Ishikawa (cell line): ENCODE results near the gene RUNX1.

Experiments
- CEBPB ChIP-seq: IDR thresholded peaks from 2 replicates; pipeline ENCODE4 v1.6.1; 2012
- CREB1 ChIP-seq: IDR thresholded peaks from 2 replicates; pipeline ENCODE4 v1.6.1; 2012; ENCODE audit warnings: low read depth
- EGR1 ChIP-seq: IDR thresholded peaks from 2 replicates; pipeline ENCODE4 v1.6.1; 2012
- EP300 ChIP-seq: IDR thresholded peaks from 2 replicates; pipeline ENCODE4 v1.6.1; 2012; ENCODE audit warnings: borderline replicate concordance
- FOXM1 ChIP-seq: IDR thresholded peaks from 2 replicates; pipeline ENCODE4 v1.6.1; 2012; ENCODE audit warnings: low read depth, borderline replicate concordance
- MAX ChIP-seq: IDR thresholded peaks from 2 replicates; pipeline ENCODE4 v1.6.1; 2012
- NFIC ChIP-seq: IDR thresholded peaks from 2 replicates; pipeline ENCODE4 v1.6.1; 2012
- RAD21 ChIP-seq: IDR thresholded peaks from 2 replicates; pipeline ENCODE4 v1.6.1; 2012; ENCODE audit warnings: low read depth
- REST ChIP-seq: IDR thresholded peaks from 2 replicates; pipeline ENCODE4 v1.6.1; 2012; ENCODE audit warnings: low read depth, mild to moderate bottlenecking
- TAF1 ChIP-seq: IDR thresholded peaks from 2 replicates; pipeline ENCODE4 v1.6.1; 2012; ENCODE audit warnings: low read depth, mild to moderate bottlenecking
- TCF12 ChIP-seq: IDR thresholded peaks from 2 replicates; pipeline ENCODE4 v1.6.1; 2012; ENCODE audit warnings: low read depth
- TEAD4 ChIP-seq: IDR thresholded peaks from 2 replicates; pipeline ENCODE4 v1.6.1; 2012
- USF1 ChIP-seq: IDR thresholded peaks from 2 replicates; pipeline ENCODE4 v1.6.1; 2012
- YY1 ChIP-seq: IDR thresholded peaks from 2 replicates; pipeline ENCODE4 v1.6.1; 2012; ENCODE audit warnings: low read depth
- ZBTB7A ChIP-seq: IDR thresholded peaks from 2 replicates; pipeline ENCODE4 v1.6.1; 2012; ENCODE audit warnings: low read depth

The RUNX1 gene

GRCh38 chr21:34858559-34858958, 190.5 kb downstream of the RUNX1 start:
- TF ChIP-seq ZBTB7A (no peak), FOXM1 (no peak), USF1 (no peak), NFIC (no peak), CEBPB (no peak)

GRCh38 chr21:34857874-34858273, 191.2 kb downstream of the RUNX1 start:
- TF ChIP-seq CEBPB (no peak), EGR1 (no peak), ZBTB7A (no peak), FOXM1 (no peak), TCF12 (no peak), REST (no peak), RAD21 (no peak), YY1 (no peak), EP300 (no peak), TEAD4 (no peak), MAX (no peak), NFIC (no peak), CREB1 (no peak)

- TF ChIP-seq USF1 (no peak), TEAD4 (no peak), CEBPB (no peak)
Measured at GRCh38 chr21:34857122-34857713, 191.9 kb downstream of the RUNX1 start.

- no peak for TF ChIP-seq MAX
- TF ChIP-seq FOXM1: no peak
- TF ChIP-seq YY1: no peak
Measured at GRCh38 chr21:34852448-34852847, 196.7 kb downstream of the RUNX1 start.

GRCh38 chr21:34850166-34850690, 198.9 kb downstream of the RUNX1 start:
- no peak for TF ChIP-seq EGR1
- no peak for TF ChIP-seq RAD21
- no peak for TF ChIP-seq REST
- no peak for TF ChIP-seq TAF1
- TF ChIP-seq FOXM1: no peak
- no peak for TF ChIP-seq MAX
- no peak for TF ChIP-seq TEAD4
- TF ChIP-seq ZBTB7A: no peak
- no peak for TF ChIP-seq CREB1
- TF ChIP-seq TCF12: no peak
- no peak for TF ChIP-seq NFIC
- TF ChIP-seq YY1: no peak
- no peak for TF ChIP-seq CEBPB
- TF ChIP-seq USF1: no peak
- TF ChIP-seq EP300: no peak

- TF ChIP-seq NFIC: peak; percentile 30
- TF ChIP-seq EP300: 0 out of 2 replicates have a peak, but pooled peaks have one; percentile 20
- TF ChIP-seq REST: no peak
- TF ChIP-seq TEAD4: 0 out of 2 replicates have a peak, but pooled peaks have one; percentile 19
- no peak for TF ChIP-seq TCF12
- TF ChIP-seq TAF1: 0 out of 2 replicates have a peak, but pooled peaks have one; percentile 34
Measured at GRCh38 chr21:34846601-34847112, 202.4 kb downstream of the RUNX1 start.
